Choroid plexus epithelial cell (primary cell): ENCODE results near the gene NDUFV2.
"Not testable (repeated sequence)": the region's sequence is repeated elsewhere in the genome, so short reads cannot be mapped to it uniquely, and the experiment has no call there.

Experiments used
- DNase-seq: peaks from one replicate; pipeline ENCODE4 v3.0.0-alpha.2; 2010; ENCODE audit warnings: low read depth
- H3K4me3 ChIP-seq: 2 replicates; pipeline ENCODE4 v1.5.1; 2011; ENCODE audit warnings: low read depth, mild to moderate bottlenecking, control low read depth, low read length, moderate library complexity
- CTCF ChIP-seq: conservative IDR thresholded peaks from 2 replicates; pipeline ENCODE4 v1.5.1; 2011; ENCODE audit warnings: low read depth, mild to moderate bottlenecking, control low read depth, inconsistent platforms, low read length, moderate library complexity

The NDUFV2 gene

GRCh38 chr18:9169515-9169914 is 67.0 kb downstream of the NDUFV2 start:
- H3K4me3 ChIP-seq, DNase-seq: not testable (repeated sequence)

GRCh38 chr18:9171919-9172318 is 69.4 kb downstream of the NDUFV2 start:
- DNase-seq, H3K4me3 ChIP-seq: not testable (repeated sequence)

DNA sequence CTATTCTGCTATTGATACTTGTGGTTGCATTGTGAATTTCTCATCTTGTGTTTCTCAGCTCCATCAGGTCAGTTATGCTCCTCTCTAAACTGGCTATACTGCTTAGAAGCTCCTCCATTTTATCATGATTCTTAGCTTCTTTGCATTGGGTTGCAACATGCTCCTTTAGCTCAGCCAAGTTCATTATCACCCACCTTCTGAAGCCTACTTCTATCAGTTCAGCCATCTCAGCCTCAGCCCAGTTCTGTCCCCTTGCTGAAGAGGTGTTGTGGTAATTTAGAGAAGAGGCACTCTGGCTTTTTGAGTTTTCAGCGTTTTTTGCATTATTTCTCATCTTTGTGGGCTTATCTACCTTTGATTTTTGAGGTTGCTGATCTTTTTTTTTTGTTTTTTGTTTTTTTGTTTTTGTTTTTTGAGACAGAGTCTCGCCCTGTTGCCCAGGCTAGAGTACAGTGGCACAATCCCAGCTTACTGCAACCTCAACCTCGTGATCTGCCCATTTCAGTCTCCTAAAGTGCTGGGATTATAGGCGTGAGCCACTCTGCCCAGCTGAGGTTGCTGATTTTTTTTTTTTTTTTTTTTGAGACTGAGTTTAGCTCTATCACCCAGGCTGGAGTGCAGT is 70.1 kb downstream of the NDUFV2 start:
- H3K4me3 ChIP-seq = no peak overlapping the region
- TF ChIP-seq CTCF = no peak
- DNase-seq = no peak

- no peak for TF ChIP-seq CTCF
- H3K4me3 ChIP-seq = no peak overlapping the region
- no peak for DNase-seq
Measured at GRCh38 chr18:9173770-9174233, 71.3 kb downstream of the NDUFV2 start.

DNA sequence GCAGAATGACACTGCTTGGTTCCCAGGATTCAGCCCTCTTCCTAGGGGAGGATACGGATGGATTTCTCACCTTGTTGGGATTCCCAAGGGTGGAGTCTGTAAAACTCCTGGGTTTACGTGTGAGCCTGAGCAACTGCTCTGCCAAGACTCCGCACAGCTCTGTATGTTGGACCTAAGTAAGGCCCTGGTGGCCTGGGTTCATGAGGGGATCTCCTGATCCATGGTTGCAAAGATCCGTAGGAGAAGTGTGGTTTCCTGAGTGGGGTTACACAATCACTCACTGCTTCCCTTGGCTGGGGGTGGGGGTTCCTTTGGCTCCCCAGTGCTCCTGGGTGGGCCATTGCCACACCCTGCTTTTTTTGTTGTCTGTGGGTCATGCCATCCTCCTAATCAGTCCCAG is 71.8 kb downstream of the NDUFV2 start:
- no peak for DNase-seq
- no peak overlapping the region for H3K4me3 ChIP-seq
- no peak for TF ChIP-seq CTCF

- TF ChIP-seq CTCF = no peak
- H3K4me3 ChIP-seq = no peak overlapping the region
- DNase-seq = no peak
Measured at GRCh38 chr18:9175115-9175514, 72.6 kb downstream of the NDUFV2 start.

DNA sequence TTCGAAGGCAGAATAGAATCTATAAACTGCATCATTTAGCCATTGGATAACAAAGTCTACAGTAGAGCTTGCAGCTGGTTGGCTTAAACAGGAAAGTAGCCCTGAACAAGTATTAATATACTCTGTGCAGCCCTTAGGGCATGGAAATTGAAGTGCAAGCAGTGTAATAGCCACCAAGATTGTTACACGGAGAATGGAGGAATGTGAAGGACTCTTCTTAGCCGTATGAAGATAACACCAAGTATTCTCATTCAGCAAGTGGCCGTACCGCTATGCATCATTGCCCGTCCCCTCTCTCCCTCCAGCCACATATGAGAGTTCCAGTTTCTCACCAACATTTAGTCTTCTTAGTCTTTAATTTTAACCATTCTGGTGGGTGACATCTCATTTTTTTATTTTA is 74.5 kb downstream of the NDUFV2 start:
- DNase-seq = no peak
- no peak for TF ChIP-seq CTCF
- no peak overlapping the region for H3K4me3 ChIP-seq

DNA sequence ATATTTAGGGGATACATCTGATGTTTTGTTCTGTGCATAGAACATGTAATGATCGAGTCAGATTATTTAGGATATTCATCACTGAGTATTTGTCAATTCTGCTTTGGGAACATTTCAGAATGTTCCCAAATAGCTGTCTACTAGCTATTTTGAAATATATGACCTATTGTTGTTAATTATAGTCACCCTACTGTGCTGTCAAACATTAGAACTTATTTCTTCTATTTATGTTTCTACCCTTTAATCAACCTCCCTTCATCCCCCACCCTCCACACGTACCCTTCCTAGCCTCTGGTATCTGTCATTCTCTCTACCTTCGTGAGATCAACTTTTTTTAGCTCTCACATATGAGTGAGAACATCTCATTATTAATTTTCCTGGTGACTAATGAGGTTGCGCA is 75.0 kb downstream of the NDUFV2 start:
- no peak for TF ChIP-seq CTCF
- H3K4me3 ChIP-seq = no peak overlapping the region
- no peak for DNase-seq
